Ovary (tissue), 3 donors: ENCODE data around the gene BTBD9.

Source experiments
- CTCF ChIP-seq, 3 donors: fragments of 450-650 bp in 2 of 3; fragments of 200-600 bp in 1 of 3; IDR thresholded peaks; one replicate each; pipeline versions ENCODE4 v1.5.1 to v1.8.0; 2016 to 2022; ENCODE audit warnings: antibody characterized with exemption in 3 of 3, mild to moderate bottlenecking in 1 of 3
- EP300 ChIP-seq: sonication (generic); formaldehyde crosslinking; IDR thresholded peaks from one replicate; pipeline ENCODE4 v1.6.1; 2017; ENCODE audit warnings: antibody characterized with exemption
- donor health status: DM: no; HTN: no; CAD: no.

- no peak for TF ChIP-seq CTCF (IDR thresholded peaks at IDR 0.05)
- no peak for TF ChIP-seq EP300
Observed at GRCh38 chr6:38617856-38618255, 21.9 kb downstream of the BTBD9 start.
